ENCODE data around the gene SIDT2. TPM values are rescaled to one million over a fixed set of nuclear protein-coding genes. Genes with fewer than 3 reads are reported as not detected.

SIDT2 gene
- total RNA-seq, 1 donor from 2014 or later: 37.6 TPM

- DNase-seq (ENCODE audit: low read depth, low spot score): no peak
- H3K4me3 Mint-ChIP-seq: no peak overlapping the region
- no peak for TF ChIP-seq CTCF (conservative IDR thresholded peaks at IDR 0.05)
- peaks cover 11% of the 10 kb centered on the region for H3K36me3 Mint-ChIP-seq (ENCODE audit: low read depth)
- no peak overlapping the region for H3K27ac Mint-ChIP-seq (ENCODE audit: unreplicated experiment)
- peaks cover 30% of the 10 kb centered on the region for H3K4me1 Mint-ChIP-seq
- no peaks in the 10 kb centered on the region for H3K27me3 Mint-ChIP-seq (ENCODE audit: low read depth)
- no peaks in the 10 kb centered on the region for H3K9me3 Mint-ChIP-seq
Measured at GRCh38 chr11:117210620-117211019, 32.1 kb downstream of the SIDT2 start.

- Mint-ChIP-seq H3K27me3 (ENCODE audit: low read depth) (no peaks in the 10 kb centered on the region), H3K27ac (ENCODE audit: unreplicated experiment) (peak overlapping the region; percentile 1), H3K4me3 (no peak overlapping the region), H3K9me3 (no peaks in the 10 kb centered on the region), H3K36me3 (ENCODE audit: low read depth) (peaks cover 11% of the 10 kb centered on the region), H3K4me1 (peaks cover 30% of the 10 kb centered on the region)
- TF ChIP-seq CTCF (conservative IDR thresholded peaks at IDR 0.05): no peak
- DNase-seq (ENCODE audit: low read depth, low spot score): no peak
Measured at GRCh38 chr11:117212697-117213355, 34.3 kb downstream of the SIDT2 start.

GRCh38 chr11:117214404-117215110 is 36.0 kb downstream of the SIDT2 start:
- Mint-ChIP-seq H3K4me1 (peaks cover 41% of the 10 kb centered on the region), H3K36me3 (ENCODE audit: low read depth) (peaks cover 13% of the 10 kb centered on the region), H3K9me3 (no peaks in the 10 kb centered on the region), H3K4me3 (peak overlapping the region; percentile 42), H3K27ac (ENCODE audit: unreplicated experiment) (peak overlapping the region; percentile 73), H3K27me3 (ENCODE audit: low read depth) (no peaks in the 10 kb centered on the region)
- TF ChIP-seq CTCF (conservative IDR thresholded peaks at IDR 0.05): no peak
- no peak for DNase-seq (ENCODE audit: low read depth, low spot score)

GRCh38 chr11:117217141-117218084 is 38.9 kb downstream of the SIDT2 start:
- Mint-ChIP-seq H3K27ac (ENCODE audit: unreplicated experiment) (no peak overlapping the region), H3K36me3 (ENCODE audit: low read depth) (peaks cover 6% of the 10 kb centered on the region), H3K4me3 (peak overlapping the region; percentile 38), H3K27me3 (ENCODE audit: low read depth) (no peaks in the 10 kb centered on the region), H3K4me1 (peaks cover 31% of the 10 kb centered on the region), H3K9me3 (no peaks in the 10 kb centered on the region)
- no peak for TF ChIP-seq CTCF (conservative IDR thresholded peaks at IDR 0.05)
- no peak for DNase-seq (ENCODE audit: low read depth, low spot score)

GRCh38 chr11:117218133-117218915 is 39.8 kb downstream of the SIDT2 start:
- TF ChIP-seq CTCF (conservative IDR thresholded peaks at IDR 0.05): no peak
- Mint-ChIP-seq H3K27me3 (ENCODE audit: low read depth) (no peaks in the 10 kb centered on the region), H3K27ac (ENCODE audit: unreplicated experiment) (no peak overlapping the region), H3K9me3 (no peaks in the 10 kb centered on the region), H3K4me1 (peaks cover 26% of the 10 kb centered on the region), H3K36me3 (ENCODE audit: low read depth) (peaks cover 5% of the 10 kb centered on the region), H3K4me3 (no peak overlapping the region)
- no peak for DNase-seq (ENCODE audit: low read depth, low spot score)
